Fibroblast of skin of right biceps (primary cell): ENCODE results near the gene MIF.
"Not testable (repeated sequence)": the region's sequence is repeated elsewhere in the genome, so short reads cannot be mapped to it uniquely, and the experiment has no call there.

Source experiments
- DNase-seq: peaks from one replicate; pipeline ENCODE4 v3.0.0-alpha.2; 2013

The MIF gene

GRCh38 chr22:23904573-23905254 is 10.5 kb downstream of the MIF start:
- DNase-seq, result no peak

- no peak for DNase-seq
Observed at GRCh38 chr22:23906641-23907040, 12.5 kb downstream of the MIF start.

GRCh38 chr22:23907423-23907822 is 13.2 kb downstream of the MIF start:
- DNase-seq, result not testable (repeated sequence)

- no peak for DNase-seq
Observed at GRCh38 chr22:23908587-23909205, 14.5 kb downstream of the MIF start.

DNA sequence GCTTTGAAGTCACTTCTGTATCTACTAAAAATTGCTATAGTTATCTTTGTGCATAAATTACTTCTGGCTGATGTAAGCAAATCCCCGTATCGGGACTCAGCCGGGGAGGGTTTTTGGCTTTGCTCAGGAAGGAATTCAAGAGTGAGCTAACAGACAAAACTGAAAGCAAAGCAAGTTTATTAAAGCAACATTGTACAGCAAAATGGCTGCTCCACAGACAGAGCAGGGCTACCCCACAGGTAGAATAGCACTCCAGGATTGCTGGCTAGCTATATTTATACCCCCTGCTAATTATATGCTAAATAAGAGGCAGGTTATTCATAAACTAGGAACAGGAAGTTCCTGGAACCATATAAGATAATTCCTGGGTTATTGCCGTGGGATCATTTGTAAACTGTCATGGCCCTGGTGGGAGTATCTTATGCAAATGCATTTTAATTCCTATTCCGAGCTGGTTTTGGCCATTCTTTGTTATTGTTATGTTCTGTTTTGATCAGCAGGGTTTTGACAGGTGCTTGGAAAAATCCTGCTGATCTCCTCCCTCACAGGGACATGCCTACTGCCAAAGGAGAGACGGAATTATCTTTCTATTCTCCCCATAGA is 15.2 kb downstream of the MIF start:
- no peak for DNase-seq

DNA sequence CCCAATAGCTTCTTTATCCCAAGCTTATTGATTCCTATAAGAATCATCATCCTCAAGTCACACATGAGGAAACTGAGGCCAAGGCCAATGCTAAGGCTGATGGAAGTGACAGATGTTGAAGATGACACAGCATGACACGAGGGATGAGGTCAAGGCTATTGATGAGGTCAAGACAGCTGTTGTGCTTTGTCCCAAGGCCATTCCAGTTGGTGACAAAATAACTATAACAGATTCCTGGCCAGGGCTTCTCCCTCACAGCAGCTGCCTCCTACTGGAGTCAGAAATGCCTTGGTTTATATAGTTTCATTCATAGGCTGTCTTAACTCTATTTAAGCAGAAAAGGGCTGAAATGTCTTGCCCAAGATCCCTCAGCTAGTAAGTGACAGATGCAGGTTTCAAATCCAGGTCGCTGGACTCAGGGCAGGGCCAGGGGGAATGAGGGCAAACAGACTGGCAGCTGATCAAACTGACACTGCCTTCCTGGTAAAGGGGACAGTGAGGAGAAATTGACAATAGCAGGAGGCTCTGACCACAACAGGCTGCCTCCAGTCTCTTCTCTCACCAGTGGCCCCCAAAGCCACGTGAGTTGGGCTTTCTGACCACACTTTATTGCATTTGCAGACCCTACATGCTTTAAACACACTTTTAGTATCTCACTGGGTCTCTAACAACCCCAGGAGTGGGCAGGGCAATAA is 16.5 kb downstream of the MIF start:
- no peak for DNase-seq

- no peak for DNase-seq
Observed at GRCh38 chr22:23911318-23911980, 17.3 kb downstream of the MIF start.

DNA sequence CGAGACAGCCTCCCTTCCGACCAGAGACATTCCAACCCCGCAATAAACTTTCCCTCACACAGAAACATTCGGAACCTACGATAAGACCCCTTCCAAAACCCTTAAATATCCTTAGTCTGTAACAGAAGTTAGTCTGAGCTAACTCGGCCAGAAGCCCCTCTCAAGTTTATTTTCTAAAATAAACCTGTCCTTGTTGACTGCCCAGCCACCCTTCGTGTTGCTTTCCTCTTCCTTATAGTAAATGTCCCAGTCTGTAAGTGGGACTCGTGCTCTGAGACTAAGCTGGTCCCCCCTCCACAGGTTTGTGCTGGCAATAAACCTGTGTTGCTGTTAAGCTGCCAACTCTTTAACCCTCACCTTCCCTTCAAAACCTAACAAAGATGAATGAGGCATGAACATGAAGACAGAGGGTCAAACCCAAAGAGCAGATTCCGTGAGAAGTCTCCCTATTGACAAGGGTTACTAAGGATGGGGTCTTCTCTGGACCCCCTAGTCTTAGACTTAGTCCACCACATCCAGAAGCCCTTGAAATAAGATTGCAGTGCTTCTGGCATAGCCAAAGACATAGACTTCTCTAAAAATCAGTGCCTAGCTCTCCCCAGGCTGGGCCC is 18.2 kb downstream of the MIF start:
- no peak for DNase-seq

DNA sequence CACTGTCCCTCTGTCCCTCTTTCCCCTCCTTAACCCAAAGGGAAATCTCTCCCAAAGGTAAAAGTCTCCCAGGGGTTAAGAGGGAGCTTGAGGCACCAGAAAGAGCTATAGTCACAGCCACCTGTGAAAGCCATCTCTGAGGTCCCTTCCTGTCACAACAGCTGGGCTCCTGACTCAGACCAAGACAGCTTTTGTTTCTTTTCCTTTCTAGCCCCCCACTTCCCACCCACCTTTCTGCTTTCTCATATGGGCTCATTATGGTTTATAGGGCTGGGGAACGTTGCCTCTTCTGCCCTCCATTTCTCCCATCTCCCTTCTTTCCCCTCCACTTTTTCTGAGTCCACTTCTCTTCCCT is 19.1 kb downstream of the MIF start:
- DNase-seq, result no peak

GRCh38 chr22:23913661-23914353 is 19.6 kb downstream of the MIF start:
- DNase-seq, result peak; percentile 99

DNA sequence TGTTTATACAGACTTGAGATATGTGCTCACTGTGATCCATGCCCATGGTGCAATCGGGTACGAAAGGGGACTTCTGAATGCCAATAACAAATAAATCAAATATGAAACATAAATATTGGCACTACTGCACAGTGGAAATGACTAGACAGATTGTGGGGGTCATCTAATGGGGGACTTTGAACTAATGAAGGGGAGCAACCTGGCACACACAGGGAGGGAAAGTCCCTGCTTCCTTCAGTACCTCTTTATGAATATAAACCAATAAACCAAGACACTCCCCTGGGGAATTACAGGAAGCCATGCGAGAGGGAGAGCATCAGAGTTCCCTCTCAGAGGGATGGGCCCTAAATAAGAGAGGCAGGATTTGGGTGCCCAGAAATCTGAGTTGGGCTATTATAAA is 21.1 kb downstream of the MIF start:
- no peak for DNase-seq

GRCh38 chr22:23920267-23920611 is 26.1 kb downstream of the MIF start:
- DNase-seq, result not testable (repeated sequence)

- DNase-seq, result peak; percentile 11
Observed at GRCh38 chr22:23921586-23922201, 27.5 kb downstream of the MIF start.

DNA sequence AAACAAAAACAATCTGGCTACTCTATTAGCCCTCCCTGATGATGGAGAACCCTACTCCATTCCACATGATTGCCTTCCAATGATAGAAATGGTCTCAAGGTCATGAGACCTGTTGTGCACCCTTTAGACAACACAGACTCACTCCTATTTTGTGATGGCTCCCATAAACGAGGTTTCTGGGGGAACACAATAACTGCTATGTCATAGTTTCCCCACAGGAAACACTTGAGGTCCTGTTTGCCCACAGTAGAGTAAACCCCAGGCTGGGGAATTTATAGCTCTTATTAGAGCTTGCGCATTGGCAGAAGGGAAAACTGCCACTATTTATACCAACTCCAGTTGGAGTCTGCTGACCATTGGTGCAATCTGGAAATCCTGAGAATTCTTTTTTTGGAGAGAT is 28.7 kb downstream of the MIF start:
- DNase-seq, result no peak

DNA sequence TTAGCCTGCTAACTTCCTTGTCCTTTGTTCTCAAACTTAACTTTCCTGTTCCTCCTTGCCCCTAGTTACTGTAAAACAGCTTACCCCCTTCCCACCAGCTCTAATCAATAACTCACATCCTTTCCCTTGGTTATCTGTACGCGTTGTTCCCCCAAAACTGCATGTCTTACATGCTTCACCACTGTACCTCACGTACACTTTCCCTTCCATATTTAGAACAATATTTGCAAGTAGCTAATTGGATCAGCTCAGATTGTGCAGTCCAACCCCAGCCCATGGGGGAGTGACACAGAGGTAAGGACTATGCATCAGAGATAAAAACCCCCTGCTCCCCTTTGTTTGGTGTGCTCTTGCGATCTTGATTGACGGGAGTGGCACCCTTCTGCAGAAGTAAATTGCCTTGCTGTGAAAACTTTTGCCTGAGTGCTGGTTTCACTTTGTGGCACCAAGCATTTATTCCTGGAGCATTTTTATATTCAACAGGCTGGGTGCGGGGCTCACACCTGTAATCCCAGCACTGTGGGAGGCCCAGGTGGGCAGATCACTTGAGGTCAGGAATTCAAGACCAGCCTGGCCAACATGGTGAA is 30.9 kb downstream of the MIF start:
- DNase-seq, result no peak

- no peak for DNase-seq
Observed at GRCh38 chr22:23926561-23926960, 32.4 kb downstream of the MIF start.

GRCh38 chr22:23938328-23939016 is 44.3 kb downstream of the MIF start:
- no peak for DNase-seq

- DNase-seq, result no peak
Observed at GRCh38 chr22:23939017-23939357, 44.8 kb downstream of the MIF start.

GRCh38 chr22:23940166-23940565 is 46.0 kb downstream of the MIF start:
- not testable (repeated sequence) for DNase-seq
